ENCODE data around the gene FIG4.
A peak's percentile ranks its signal among the peaks of the same experiment; 100 is the strongest.
"Not testable (repeated sequence)": the region's sequence is repeated elsewhere in the genome, so short reads cannot be mapped to it uniquely, and the experiment has no call there.

FIG4 gene

GRCh38 chr6:109690737-109691621 is at the start of gene FIG4, which contains the start of gene AK9:
Gene FIG4, plus strand, starts transcription at chr6:109691296. Its CDS starts 140 bp downstream, at chr6:109691436.
Gene AK9, minus strand, starts transcription at chr6:109691202. Its CDS starts 15,457 bp downstream, at chr6:109675745.
- DNase-seq (ENCODE audit: low read depth), result peak; percentile 87

GRCh38 chr6:109644131-109644530 is 47.0 kb upstream of the FIG4 start:
- DNase-seq (ENCODE audit: low read depth), result no peak

DNA sequence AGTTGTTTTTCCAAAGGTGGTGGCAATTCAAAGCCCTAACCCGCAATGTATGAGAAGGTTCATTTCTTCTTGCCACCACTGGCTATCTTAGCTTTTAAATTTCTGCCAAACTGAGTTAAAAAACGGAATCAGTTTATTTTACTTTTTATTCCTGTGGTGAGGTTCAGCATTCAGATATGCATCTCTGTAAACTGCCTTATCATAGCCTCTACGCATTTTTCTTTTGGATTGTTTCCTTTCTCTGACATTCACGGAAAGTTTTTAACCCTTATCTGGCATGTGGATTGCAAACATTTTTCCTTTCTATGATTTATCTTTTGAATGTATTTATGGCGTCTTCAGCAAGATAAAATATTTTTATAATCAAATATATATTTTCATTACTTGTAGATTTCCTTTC is 37.8 kb upstream of the FIG4 start:
- DNase-seq (ENCODE audit: low read depth), result no peak

DNA sequence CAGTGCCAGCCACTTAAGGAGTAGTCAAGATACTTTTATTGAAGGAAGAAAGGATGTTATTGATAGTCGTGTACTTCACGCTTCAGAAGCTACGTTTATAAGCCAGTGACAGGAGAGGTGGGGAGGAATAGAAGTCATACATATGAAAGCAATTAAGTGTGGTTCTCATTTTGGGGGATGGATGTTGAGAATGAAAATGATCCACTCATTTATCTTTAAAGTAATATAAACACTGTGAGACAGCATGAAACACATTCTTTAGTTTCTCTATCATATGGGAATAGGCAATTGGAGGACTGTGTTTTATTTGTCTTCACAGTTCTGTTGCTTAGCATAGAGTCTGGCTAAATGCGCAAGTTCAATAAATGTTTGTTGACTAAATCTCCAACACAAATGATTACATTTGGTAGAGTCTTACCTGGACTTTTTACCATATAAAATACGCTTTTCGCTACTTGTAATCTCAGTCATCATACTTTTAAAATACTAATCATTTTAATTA is 35.3 kb upstream of the FIG4 start:
- no peak for DNase-seq (ENCODE audit: low read depth)

- DNase-seq (ENCODE audit: low read depth), result no peak
Measured at GRCh38 chr6:109660526-109661320, 30.4 kb upstream of the FIG4 start.

GRCh38 chr6:109662192-109662591 is 28.9 kb upstream of the FIG4 start:
- no peak for DNase-seq (ENCODE audit: low read depth)

DNA sequence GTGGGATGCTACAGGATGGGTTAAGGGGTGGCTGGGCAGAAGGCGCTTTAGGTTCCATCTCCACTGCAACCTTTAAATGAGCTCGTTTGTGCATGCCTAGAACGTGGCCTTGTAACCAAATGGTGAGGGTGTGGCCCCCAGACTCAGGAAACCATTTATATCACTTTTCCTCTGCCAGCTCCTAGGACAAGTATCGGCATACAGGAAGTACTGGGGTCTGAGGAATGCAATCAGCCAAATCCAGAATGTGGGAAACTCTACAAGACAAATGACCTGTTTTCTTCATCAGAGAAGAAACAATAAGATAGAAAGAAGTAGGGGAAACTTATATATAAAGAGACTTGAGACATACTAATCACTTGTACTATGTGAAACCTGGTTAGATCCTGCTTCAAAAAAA is 21.3 kb upstream of the FIG4 start:
- no peak for DNase-seq (ENCODE audit: low read depth)

DNA sequence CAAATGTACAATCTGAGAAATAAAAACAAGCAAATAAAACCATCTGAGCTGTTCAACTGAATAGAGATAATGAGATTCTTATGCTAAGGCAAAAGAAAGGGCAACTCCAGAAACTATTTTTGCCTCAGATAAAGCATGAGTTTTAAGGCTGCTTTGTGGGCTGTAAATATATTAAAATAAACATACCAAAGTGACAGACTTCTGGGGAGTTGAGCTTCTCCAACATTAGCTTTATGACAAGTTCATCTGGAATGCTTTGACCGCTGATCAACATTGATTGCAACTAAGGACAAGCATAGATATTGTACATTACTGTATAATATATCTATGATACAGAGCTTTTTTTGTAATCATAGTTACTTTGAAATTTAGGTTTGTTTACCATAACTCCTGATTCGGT is 19.4 kb upstream of the FIG4 start:
- no peak for DNase-seq (ENCODE audit: low read depth)

GRCh38 chr6:109672175-109672574 is 18.9 kb upstream of the FIG4 start:
- DNase-seq (ENCODE audit: low read depth), result no peak

DNA sequence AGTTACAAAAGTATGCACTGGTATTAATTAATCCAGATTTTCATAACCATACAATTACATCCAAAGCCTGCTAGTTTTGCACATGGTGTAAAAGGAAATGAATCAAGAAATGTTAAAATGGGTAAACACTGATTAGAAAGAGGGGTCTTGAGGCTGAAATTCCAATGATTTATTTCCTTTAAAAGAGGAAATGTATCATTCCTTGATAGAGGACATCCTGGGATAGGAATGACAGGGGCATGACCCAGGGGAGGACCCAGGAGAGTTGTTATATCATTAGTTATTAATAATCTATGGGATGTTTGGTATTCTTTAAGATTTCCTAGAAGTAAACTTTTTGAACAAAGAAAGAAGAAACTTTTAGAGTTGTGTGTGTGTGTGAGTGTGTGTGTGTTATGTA is 18.3 kb upstream of the FIG4 start:
- no peak for DNase-seq (ENCODE audit: low read depth)

- DNase-seq (ENCODE audit: low read depth), result no peak
Measured at GRCh38 chr6:109676724-109677123, 14.4 kb upstream of the FIG4 start.

DNA sequence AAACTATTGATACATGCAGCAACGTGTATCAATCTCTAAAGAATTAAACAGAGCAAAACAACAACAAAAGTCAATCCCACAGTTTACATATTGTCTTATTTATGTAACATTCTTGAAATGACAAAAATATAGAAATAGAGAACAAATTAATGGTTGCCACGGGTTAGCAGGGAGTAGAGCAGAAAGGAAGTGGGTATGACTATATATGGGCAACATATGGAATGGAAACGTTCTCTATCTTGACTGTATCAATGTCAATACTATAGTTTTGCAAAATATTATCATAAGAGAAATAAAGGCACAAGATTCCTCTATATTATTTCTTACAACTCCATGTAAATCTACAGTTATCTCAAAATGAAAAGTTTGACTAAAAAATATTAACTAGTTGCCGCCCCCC is 12.9 kb upstream of the FIG4 start:
- no peak for DNase-seq (ENCODE audit: low read depth)

- DNase-seq (ENCODE audit: low read depth), result not testable (repeated sequence)
Measured at GRCh38 chr6:109678661-109679505, 12.2 kb upstream of the FIG4 start.

DNA sequence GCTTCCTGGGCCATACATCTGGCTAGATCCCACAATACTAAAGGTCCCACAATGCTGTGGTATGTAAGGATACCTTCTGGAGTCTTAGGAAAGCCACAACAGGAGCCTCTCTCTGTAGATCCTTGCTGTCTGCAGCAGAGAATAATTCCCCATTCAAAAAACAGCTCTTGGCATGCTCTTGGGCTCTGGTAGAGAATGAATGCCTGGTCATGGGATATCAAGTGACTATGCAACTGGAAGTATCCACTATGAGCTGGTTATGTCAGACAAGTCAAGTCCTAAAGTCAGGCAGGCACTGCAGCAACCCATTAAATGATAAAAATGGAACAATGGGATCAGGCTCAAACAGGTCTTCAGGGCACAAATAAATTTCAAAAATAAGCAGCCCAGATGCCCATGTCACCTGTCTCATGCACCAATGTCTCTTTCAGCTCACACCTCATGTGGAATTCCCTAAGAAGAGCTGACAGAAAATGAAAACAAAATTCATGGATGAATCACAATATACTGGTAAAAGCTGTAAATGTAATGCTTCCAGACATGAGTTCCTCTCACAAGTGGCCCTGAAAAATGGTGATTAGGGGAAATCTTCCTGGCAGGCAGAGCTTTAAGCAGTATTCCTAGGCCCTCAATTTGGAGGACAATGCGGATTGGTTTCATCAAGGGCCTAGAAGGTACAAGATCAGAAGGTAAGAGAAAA is 4.4 kb upstream of the FIG4 start:
- no peak for DNase-seq (ENCODE audit: low read depth)

- DNase-seq (ENCODE audit: low read depth), result no peak
Measured at GRCh38 chr6:109687271-109687761, 3.8 kb upstream of the FIG4 start.

- peak; percentile 58 for DNase-seq (ENCODE audit: low read depth)
Measured at GRCh38 chr6:109690373-109690736, 741 bp upstream of the FIG4 start.

DNA sequence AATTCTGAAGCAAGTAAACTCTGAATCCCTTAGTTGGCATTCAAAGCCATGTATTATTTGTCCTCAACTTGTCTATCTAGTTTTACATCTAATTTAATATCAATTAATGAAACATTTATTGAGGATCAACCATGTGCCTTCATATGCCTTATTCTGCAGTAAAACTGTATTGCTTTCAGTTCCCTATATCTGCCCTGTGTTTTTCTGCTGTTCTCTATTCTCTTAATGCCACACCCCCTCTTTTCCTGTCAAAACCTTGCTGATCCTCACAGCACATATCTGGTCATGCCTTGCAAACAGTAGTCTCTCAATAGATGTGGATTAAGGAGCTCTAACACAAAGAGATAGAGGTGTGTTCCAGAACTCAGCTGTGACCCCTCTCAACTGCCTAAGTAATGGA is 2.0 kb downstream of the FIG4 start:
- DNase-seq (ENCODE audit: low read depth), result no peak

- no peak for DNase-seq (ENCODE audit: low read depth)
Measured at GRCh38 chr6:109695468-109695867, 4.4 kb downstream of the FIG4 start.

- DNase-seq (ENCODE audit: low read depth), result no peak
Measured at GRCh38 chr6:109696355-109696754, 5.3 kb downstream of the FIG4 start.

DNA sequence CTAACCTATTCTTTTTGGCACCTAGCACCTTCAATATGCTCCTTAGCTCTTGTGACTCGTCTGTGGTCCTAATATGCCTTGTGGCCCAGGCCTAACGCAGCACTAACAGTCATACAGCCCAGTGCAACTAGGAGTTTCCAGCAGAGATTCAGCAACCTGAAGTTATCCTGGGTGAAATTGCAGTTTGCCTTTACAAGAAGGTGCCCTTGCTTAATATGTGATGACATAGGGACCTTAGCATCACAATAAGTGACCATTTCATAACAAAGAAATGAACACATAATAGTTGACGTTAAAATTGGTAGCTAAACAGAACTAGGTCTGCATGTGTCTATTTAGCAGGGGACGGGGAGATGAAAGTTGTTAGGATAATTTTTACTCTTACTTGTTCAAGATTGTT is 10.1 kb downstream of the FIG4 start:
- DNase-seq (ENCODE audit: low read depth), result no peak

GRCh38 chr6:109701774-109702173 is 10.7 kb downstream of the FIG4 start:
- no peak for DNase-seq (ENCODE audit: low read depth)

Measured in stimulated activated CD8-positive, alpha-beta memory T cell treated with anti-CD3 and anti-CD28 coated beads, Interleukin-4, amount 100 ng/mL, for 24 hours (primary cell).